Right atrium auricular region (tissue), 2 donors: Measurements from ENCODE around the gene CEP112. TPM values are rescaled to one million over a fixed set of nuclear protein-coding genes. Genes with fewer than 3 reads are reported as not detected.

Source experiments
- DNase-seq: peaks from one replicate; pipeline ENCODE4 v3.0.0-alpha.2; 2019; ENCODE audit warnings: low spot score
- H3K27ac ChIP-seq, 2 donors: fragments of 200-600 bp; sonication (generic); 1 replicate in 1 of 2; 2 replicates in 1 of 2; pipeline ENCODE4 v1.5.1; 2016 to 2019
- H3K27me3 ChIP-seq, 2 donors: fragments of 200-600 bp; sonication (generic); one replicate each; pipeline versions ENCODE4 v1.5.1 to v1.6.0; 2017 to 2019
- H3K36me3 ChIP-seq: fragments of 200-600 bp; sonication (generic); one replicate; pipeline ENCODE4 v1.5.1; 2016
- H3K4me1 ChIP-seq, 2 donors: fragments of 200-600 bp; sonication (generic); one replicate each; pipeline versions ENCODE4 v1.5.1 to v1.6.0; 2017 to 2019
- H3K4me3 ChIP-seq, 2 donors: fragments of 200-600 bp; sonication (generic); 1 replicate in 1 of 2; 2 replicates in 1 of 2; pipeline ENCODE4 v1.5.1; 2017 to 2019; ENCODE audit warnings: mild to moderate bottlenecking in 1 of 2, moderate library complexity in 1 of 2
- H3K9me3 ChIP-seq, 2 donors: fragments of 200-600 bp; sonication (generic); one replicate each; pipeline ENCODE4 v1.5.1; 2019
- CTCF ChIP-seq, 2 donors: fragments of 200-600 bp; sonication (generic); IDR thresholded peaks; one replicate each; pipeline ENCODE4 v1.5.1; 2019; ENCODE audit warnings: antibody characterized with exemption in 2 of 2
- total RNA-seq, 2 donors: library from RNA; depleted of rRNA; stranded (reverse); fragments of >200 nt; gene quantifications; one replicate each; pipeline ENCODE4 v1.1.0, GENCODE V29; 2016

Gene CEP112
- total RNA-seq, 2 donors from 2014 or later, result 8.1 to 11.2 TPM

- no peak for DNase-seq
- H3K9me3 ChIP-seq, result no peaks in the 10 kb centered on the region
- no peaks in the 10 kb centered on the region for H3K36me3 ChIP-seq
- H3K4me3 ChIP-seq, result no peak overlapping the region
- no peaks in the 10 kb centered on the region for H3K4me1 ChIP-seq
- no peak overlapping the region for H3K27ac ChIP-seq
- no peak for TF ChIP-seq CTCF (IDR thresholded peaks at IDR 0.05)
- H3K27me3 ChIP-seq, result no peaks in the 10 kb centered on the region
These were observed 62.2 kb downstream of the CEP112 start for GRCh38 chr17:66129759-66130158.

- no peaks in the 10 kb centered on the region for H3K4me1 ChIP-seq
- no peak for TF ChIP-seq CTCF (IDR thresholded peaks at IDR 0.05)
- no peaks in the 10 kb centered on the region for H3K27me3 ChIP-seq
- H3K27ac ChIP-seq, result no peak overlapping the region
- DNase-seq, result no peak
- peaks cover 5% of the 10 kb centered on the region for H3K36me3 ChIP-seq
- no peak overlapping the region for H3K4me3 ChIP-seq
- H3K9me3 ChIP-seq, result no peaks in the 10 kb centered on the region
These were observed 65.7 kb downstream of the CEP112 start for GRCh38 chr17:66126231-66126630.

DNA sequence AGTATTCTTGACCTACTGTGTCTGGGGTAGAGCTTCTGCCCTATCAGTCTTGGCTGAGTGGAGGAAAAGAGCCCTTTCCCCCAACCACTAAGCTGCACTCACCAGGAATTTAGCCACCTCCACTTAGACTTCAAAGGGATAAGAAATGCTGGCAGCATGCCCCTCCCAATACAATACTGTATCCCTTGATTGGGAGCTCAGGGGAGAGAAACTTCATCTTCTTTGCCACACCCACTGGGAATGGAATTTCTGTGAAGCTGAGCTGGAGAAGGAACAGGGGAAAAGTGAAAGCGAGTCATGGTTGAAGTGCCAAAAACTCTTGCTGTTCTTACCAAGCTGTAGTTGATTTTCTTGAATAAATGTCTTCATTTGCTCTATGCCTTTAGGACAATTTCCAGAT is 68.8 kb downstream of the CEP112 start:
- no peaks in the 10 kb centered on the region for H3K9me3 ChIP-seq
- no peaks in the 10 kb centered on the region for H3K27me3 ChIP-seq
- H3K4me3 ChIP-seq, result no peak overlapping the region
- TF ChIP-seq CTCF (IDR thresholded peaks at IDR 0.05), result no peak
- peaks cover 5% of the 10 kb centered on the region for H3K36me3 ChIP-seq
- H3K27ac ChIP-seq, result no peak overlapping the region
- DNase-seq, result no peak
- H3K4me1 ChIP-seq, result no peaks in the 10 kb centered on the region

DNA sequence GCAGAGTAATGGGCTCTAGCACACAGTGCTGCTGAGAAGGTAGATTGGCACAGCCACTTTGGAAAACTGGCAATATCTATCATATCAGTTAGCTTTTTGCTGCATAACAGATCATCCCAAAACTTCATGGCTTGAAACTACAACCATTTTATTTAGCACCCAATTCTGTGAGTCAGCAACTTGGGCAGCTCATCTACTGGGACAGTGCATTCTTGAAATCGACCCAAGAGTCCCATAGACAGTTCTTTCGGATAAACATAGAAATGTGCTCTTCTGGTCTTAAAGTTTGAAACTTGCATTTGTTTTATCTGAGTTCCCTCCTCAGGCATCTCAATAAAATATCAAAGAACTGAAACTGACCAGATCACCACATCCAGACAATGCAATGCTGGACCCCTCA is 76.7 kb downstream of the CEP112 start:
- Histone ChIP-seq H3K27ac (no peak overlapping the region), H3K27me3 (no peaks in the 10 kb centered on the region), H3K36me3 (no peaks in the 10 kb centered on the region), H3K4me1 (no peaks in the 10 kb centered on the region), H3K4me3 (no peak overlapping the region), H3K9me3 (no peaks in the 10 kb centered on the region)
- DNase-seq, result no peak
- TF ChIP-seq CTCF (IDR thresholded peaks at IDR 0.05), result no peak

DNA sequence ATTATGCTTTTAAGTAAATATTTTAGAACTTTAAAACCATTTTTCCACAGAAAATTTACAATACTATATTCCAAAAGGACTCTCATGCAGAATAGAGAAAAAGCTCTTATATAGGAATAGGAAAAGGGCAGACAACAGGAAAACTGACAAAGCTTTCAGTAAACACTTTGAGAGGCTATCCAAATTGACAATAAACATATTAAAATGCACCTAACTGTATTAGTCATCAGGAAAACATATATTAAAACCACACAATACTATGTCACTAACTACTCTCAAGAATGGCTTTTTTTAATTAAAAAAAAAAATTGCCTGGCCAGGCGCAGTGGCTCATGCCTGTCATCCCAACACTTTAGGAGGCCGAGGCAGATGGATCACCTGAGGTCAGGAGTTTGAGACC is 77.3 kb downstream of the CEP112 start:
- no peak for TF ChIP-seq CTCF (IDR thresholded peaks at IDR 0.05)
- DNase-seq, result no peak
- H3K27ac ChIP-seq, result no peak overlapping the region
- H3K27me3 ChIP-seq, result no peaks in the 10 kb centered on the region
- H3K36me3 ChIP-seq, result no peaks in the 10 kb centered on the region
- no peaks in the 10 kb centered on the region for H3K9me3 ChIP-seq
- H3K4me3 ChIP-seq, result no peak overlapping the region
- H3K4me1 ChIP-seq, result no peaks in the 10 kb centered on the region

GRCh38 chr17:66107731-66108130 is 84.2 kb downstream of the CEP112 start:
- no peak overlapping the region for H3K4me3 ChIP-seq
- no peaks in the 10 kb centered on the region for H3K36me3 ChIP-seq
- no peak overlapping the region for H3K27ac ChIP-seq
- TF ChIP-seq CTCF (IDR thresholded peaks at IDR 0.05), result no peak
- DNase-seq, result no peak
- H3K27me3 ChIP-seq, result no peaks in the 10 kb centered on the region
- no peaks in the 10 kb centered on the region for H3K4me1 ChIP-seq
- H3K9me3 ChIP-seq, result peaks cover 7 to 14% of the 10 kb centered on the region in 2 donors
